Upper lobe of left lung (tissue), 6 donors: ENCODE data around the gene POU3F2. TPM values are rescaled to one million over a fixed set of nuclear protein-coding genes. Genes with fewer than 3 reads are reported as not detected.

Source experiments
- ATAC-seq, 2 donors: fragments of 200-7000 bp; cut with Tn5 transposase; one replicate each; pipeline ENCODE4 v1.9.1; 2022; ENCODE audit warnings: mild to moderate bottlenecking in 2 of 2, moderate library complexity in 2 of 2; ENCODE audit not compliant: low FRiP score in 2 of 2
- DNase-seq, 2 donors: peaks; one replicate each; pipeline ENCODE4 v3.0.0-alpha.2; 2019 to 2020
- H3K27ac ChIP-seq, 4 donors: fragments of 200-600 bp; sonication (generic); one replicate each; pipeline ENCODE4 v1.5.1; 2016 to 2019
- H3K27me3 ChIP-seq, 4 donors: fragments of 200-600 bp; sonication (generic); one replicate each; pipeline ENCODE4 v1.5.1; 2017 to 2019
- H3K36me3 ChIP-seq, 4 donors: fragments of 200-600 bp; sonication (generic); one replicate each; pipeline ENCODE4 v1.5.1; 2016 to 2019
- H3K4me1 ChIP-seq, 4 donors: fragments of 200-600 bp; sonication (generic); one replicate each; pipeline ENCODE4 v1.5.1; 2018 to 2019
- H3K4me3 ChIP-seq, 4 donors: fragments of 200-600 bp; sonication (generic); one replicate each; pipeline ENCODE4 v1.5.1; 2017 to 2019; ENCODE audit warnings: mild to moderate bottlenecking in 2 of 4, moderate library complexity in 1 of 4
- H3K9me3 ChIP-seq, 4 donors: fragments of 200-600 bp; sonication (generic); one replicate each; pipeline ENCODE4 v1.5.1; 2018 to 2019
- CTCF ChIP-seq, 6 experiments: fragments of 450-650 bp in 4 of 6; fragments of 200-600 bp in 2 of 6; sonication (generic) in 2 of 6; IDR thresholded peaks; one replicate each; pipeline ENCODE4 v1.5.1; 2016 to 2019; ENCODE audit warnings: antibody characterized with exemption in 6 of 6
- EP300 ChIP-seq, 4 donors: sonication (generic); formaldehyde crosslinking; IDR thresholded peaks; one replicate each; pipeline ENCODE4 v1.5.1; 2017; ENCODE audit warnings: antibody characterized with exemption in 4 of 4, control low read depth in 2 of 4
- POLR2A ChIP-seq, 4 donors: fragments of 450-650 bp; IDR thresholded peaks; one replicate each; pipeline ENCODE4 v1.5.1; 2016 to 2017; ENCODE audit warnings: antibody characterized with exemption in 4 of 4, mild to moderate bottlenecking in 2 of 4
- POLR2AphosphoS5 ChIP-seq, 2 donors: sonication (generic); formaldehyde crosslinking; IDR thresholded peaks; one replicate each; pipeline ENCODE4 v1.5.1; 2017; ENCODE audit warnings: antibody characterized with exemption in 2 of 2
- WGBS, 2 donors: methylation state at CpG; one replicate each; pipeline ENCODE4 v1.1.5; 2017 to 2018; 5-methylcytosine and 5-hydroxymethylcytosine counted together
- total RNA-seq, 6 donors: library from RNA; depleted of rRNA in 4 of 6; stranded (reverse); fragments of >200 nt in 4 of 6; gene quantifications; one replicate each; pipeline versions ENCODE4 v1.1.0 to v1.2.1, GENCODE V29; 2016 to 2021
- donor health status: DM: no; HTN: no; CAD: no; lungs with moderate emphysema.
- donor health status: DM: no; HTN: yes; CAD: no; lungs with severe emphysema.

The POU3F2 gene
- total RNA-seq, 6 donors from 2014 or later, result not detected

GRCh38 chr6:98797217-98797994, 37.0 kb upstream of the POU3F2 start:
- Histone ChIP-seq H3K27me3 (no peaks in the 10 kb centered on the region), H3K4me1 (no peaks in the 10 kb centered on the region), H3K36me3 (no peaks in the 10 kb centered on the region), H3K27ac (no peak overlapping the region), H3K4me3 (no peak overlapping the region), H3K9me3 (no peaks in the 10 kb centered on the region)
- WGBS, 2 donors, result 78 to 86% methylated on average over 6 of the region's 6 CpGs
- no peak for DNase-seq
- ATAC-seq, result no peak
- TF ChIP-seq EP300 (IDR thresholded peaks at IDR 0.05), result no peak
- no peak for TF ChIP-seq POLR2AphosphoS5 (IDR thresholded peaks at IDR 0.05)
- no peak for TF ChIP-seq POLR2A (IDR thresholded peaks at IDR 0.05)
- TF ChIP-seq CTCF (IDR thresholded peaks at IDR 0.05), result no peak

- DNase-seq (no peak), ATAC-seq (no peak)
- no peaks in the 10 kb centered on the region for H3K27me3 ChIP-seq
- H3K9me3 ChIP-seq, result no peaks in the 10 kb centered on the region
- no peaks in the 10 kb centered on the region for H3K36me3 ChIP-seq
- TF ChIP-seq EP300 (IDR thresholded peaks at IDR 0.05), result no peak
- TF ChIP-seq POLR2A (IDR thresholded peaks at IDR 0.05), result no peak
- no peak for TF ChIP-seq POLR2AphosphoS5 (IDR thresholded peaks at IDR 0.05)
- TF ChIP-seq CTCF (IDR thresholded peaks at IDR 0.05), result no peak
- WGBS, 2 donors, result 76 to 90% methylated on average over 3 of the region's 3 CpGs
- H3K4me1 ChIP-seq, result no peaks in the 10 kb centered on the region
- no peak overlapping the region for H3K4me3 ChIP-seq
- no peak overlapping the region for H3K27ac ChIP-seq
Observed at GRCh38 chr6:98800866-98801265, 33.5 kb upstream of the POU3F2 start.

- Histone ChIP-seq H3K27ac (no peak overlapping the region), H3K4me1 (no peaks in the 10 kb centered on the region), H3K4me3 (no peak overlapping the region), H3K36me3 (no peaks in the 10 kb centered on the region), H3K27me3 (no peaks in the 10 kb centered on the region), H3K9me3 (no peaks in the 10 kb centered on the region)
- no peak for TF ChIP-seq CTCF (IDR thresholded peaks at IDR 0.05)
- TF ChIP-seq EP300 (IDR thresholded peaks at IDR 0.05), result no peak
- TF ChIP-seq POLR2A (IDR thresholded peaks at IDR 0.05), result no peak
- TF ChIP-seq POLR2AphosphoS5 (IDR thresholded peaks at IDR 0.05), result no peak
- WGBS, 2 donors, result 80 to 84% methylated on average over 4 of the region's 4 CpGs
- ATAC-seq, result no peak
- no peak for DNase-seq
Observed at GRCh38 chr6:98808541-98809210, 25.7 kb upstream of the POU3F2 start.

- H3K27me3 ChIP-seq, result no peaks in the 10 kb centered on the region
- H3K4me3 ChIP-seq, result no peak overlapping the region
- ATAC-seq, result no peak
- H3K27ac ChIP-seq, result no peak overlapping the region
- peaks cover 0 to 6% (median 0%) of the 10 kb centered on the region in 4 donors for H3K9me3 ChIP-seq
- H3K4me1 ChIP-seq, result no peaks in the 10 kb centered on the region
- DNase-seq, result no peak
- no peaks in the 10 kb centered on the region for H3K36me3 ChIP-seq
- TF ChIP-seq EP300 (IDR thresholded peaks at IDR 0.05) (no peak), POLR2A (IDR thresholded peaks at IDR 0.05) (no peak), POLR2AphosphoS5 (IDR thresholded peaks at IDR 0.05) (no peak), CTCF (IDR thresholded peaks at IDR 0.05) (no peak)
- 93 to 95% methylated on average over 4 of the region's 4 CpGs for WGBS, 2 donors
Observed at GRCh38 chr6:98812220-98812619, 22.2 kb upstream of the POU3F2 start.
